ENCODE results near the gene DCLRE1A.
"Not testable (repeated sequence)": the region's sequence is repeated elsewhere in the genome, so short reads cannot be mapped to it uniquely, and the experiment has no call there.

Gene DCLRE1A

DNA sequence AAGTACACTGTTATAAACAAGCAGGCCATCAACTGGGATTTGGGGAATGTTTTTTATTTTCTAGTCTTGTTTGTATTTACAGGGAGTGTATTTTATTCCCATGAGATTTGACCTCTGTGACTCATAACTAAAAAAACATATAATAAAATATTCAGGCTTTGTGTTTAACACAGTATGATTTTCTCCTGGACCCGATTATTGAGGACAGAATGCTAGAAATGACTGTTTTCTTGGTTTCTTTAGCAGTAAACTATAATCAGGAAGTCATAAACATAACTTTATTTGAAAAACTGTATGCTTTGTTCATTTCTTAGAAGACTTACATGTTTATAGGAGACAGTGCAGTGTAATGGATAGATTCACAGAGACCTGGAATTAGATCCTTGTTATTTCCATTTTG, 2.7 kb upstream of the DCLRE1A start:
- DNase-seq = no peak

DNA sequence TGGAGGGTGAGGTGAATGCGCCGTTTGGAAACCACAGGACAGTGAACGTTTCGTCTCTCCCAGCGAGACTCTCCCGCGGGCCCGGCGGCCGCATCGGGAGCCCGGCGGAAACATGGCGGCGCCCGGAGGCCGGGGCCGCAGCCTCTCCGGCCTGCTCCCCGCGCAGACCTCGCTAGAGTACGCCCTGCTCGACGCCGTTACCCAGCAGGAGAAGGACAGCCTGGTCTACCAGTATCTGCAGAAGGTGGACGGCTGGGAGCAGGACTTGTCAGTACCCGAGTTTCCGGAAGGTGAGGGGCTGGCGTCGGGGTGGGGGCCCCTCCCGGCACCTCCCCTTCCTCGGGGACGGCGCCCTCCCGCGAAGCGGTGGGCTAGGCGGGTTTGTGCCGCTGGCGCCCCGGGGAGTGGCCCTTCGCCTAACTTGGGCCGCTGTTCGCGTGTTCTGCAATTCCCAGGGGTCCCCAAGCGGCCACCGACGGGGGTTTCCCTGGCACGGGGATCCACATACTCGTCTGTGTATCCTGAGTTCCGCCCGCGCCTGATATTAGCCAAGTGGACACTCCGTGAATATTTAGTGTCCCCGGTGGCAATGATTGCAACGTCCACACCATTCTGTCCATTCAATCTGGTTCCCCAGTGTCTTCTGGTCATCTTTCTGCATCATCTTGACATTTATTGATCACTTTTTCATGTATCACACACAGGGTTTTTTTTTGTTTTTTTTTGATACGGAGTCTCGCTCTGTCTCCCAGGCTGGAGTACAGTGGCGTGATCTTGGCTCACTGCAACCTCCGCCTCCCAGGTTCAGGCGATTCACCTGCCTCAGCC, 1.1 kb upstream of the DCLRE1A start:
- DNase-seq = peak; percentile 6 to 8

DNA sequence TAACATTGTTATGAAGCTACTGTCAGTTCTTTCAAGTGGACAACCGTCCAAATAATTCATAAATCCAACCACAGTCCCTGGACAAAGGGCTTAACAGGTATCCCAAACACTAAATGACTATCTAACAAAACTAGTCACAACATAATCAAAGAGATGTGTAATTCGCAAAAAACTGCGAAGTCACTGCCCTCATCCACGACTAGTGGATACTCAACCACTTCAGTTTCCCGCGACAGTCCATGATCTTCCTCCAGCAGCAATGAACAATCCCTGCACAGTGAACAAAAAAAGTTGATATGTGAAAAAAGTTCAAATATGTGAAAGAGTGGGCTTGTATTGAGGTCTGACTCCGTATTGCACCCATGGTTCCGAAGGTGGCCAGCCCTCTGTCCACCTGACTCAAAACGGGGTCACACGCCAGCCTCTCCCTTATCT, 287 bp downstream of the DCLRE1A start:
- DNase-seq = no peak

DNA sequence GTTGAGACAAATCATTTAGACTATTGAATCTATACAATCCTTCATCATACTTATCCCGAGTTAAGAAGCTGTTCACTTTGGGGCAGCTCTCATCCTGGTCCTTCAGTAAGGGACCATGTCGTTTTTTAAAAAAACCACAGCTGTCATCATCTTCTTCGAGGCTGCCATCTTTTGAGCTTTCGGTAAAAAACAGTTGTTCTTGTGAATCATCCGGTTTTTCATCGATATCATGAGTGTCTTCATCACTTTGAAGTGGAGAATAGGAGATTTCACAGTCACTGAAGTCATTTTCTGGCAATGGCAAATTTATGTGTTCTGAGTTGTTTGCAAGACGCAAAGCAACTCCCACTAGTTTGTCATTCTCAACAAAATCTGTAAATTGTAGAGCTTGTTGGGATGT, 3.9 kb downstream of the DCLRE1A start:
- DNase-seq = no peak

DNA sequence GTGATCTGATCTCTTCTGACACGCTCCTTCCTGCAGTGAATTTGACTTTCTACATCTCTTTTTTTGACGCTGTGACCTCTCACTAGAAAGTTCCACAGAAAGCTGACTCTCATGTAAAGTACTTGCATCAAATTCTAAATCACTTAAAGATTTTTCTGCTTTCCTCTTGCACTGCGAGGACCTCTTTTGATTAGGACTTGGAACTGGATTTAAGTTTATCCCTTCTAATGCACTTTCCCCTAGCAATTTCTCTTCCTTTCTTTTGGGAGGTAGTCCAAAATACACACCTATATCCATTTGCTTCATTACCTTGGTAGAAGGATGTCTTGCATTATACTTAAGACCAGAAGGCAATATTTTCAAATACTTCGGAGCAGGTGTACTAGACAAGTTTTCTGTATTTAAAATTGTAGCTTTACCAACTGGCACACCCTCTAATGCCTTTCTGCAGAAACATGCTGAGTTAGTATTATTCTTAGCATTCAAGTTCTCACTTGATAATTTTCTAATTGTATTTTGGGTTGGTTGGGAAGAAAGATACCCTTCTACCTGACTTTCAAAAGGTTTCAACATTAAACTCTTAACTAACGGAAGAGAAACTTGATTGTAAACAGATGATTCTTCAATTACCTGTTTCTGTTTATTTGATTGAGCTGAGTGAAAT, 4.6 kb downstream of the DCLRE1A start:
- DNase-seq = no peak

DNA sequence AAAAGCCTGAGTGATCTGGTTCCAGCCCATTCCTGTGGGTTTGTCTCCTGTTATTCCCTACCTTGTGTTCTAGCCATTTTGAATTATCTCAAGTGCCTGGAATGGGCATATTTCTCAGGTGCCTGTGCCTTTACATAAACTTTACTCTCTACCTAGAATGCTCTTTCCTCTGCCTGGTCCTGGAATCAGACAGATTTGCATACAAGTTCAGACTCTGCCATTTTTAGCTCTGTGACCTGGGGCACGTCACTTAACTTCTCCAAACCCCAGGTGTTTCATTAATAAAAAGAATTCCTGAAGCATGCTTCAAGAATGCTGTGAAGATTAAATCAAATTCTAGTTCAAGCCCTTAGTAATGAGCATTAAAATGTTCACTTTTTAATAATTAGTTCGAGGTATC, 7.8 kb downstream of the DCLRE1A start:
- no peak for DNase-seq

DNA sequence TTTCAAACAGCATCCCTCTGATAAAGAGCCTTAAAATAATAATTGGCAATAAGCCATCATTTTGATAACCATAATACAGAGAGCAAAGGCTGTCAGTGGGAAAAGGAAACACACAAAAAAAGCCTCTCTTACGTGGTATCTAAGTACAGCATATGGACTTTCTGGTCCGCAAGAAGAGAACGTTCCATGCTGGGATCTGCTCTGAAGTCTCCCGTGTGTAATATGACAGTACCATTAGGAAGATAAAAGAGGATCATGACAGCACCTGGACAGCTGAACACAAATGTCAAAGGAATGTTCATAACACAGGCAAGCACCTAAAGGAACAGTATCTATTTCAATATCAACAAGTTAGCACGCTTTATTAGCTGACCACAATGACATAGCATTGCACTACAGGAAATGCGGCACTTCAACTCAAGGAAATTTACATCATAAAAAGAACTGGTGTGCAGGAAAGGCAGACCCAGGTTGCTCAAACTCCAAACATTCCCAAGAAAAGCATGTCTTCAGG, 9.9 kb downstream of the DCLRE1A start:
- DNase-seq = no peak

DNA sequence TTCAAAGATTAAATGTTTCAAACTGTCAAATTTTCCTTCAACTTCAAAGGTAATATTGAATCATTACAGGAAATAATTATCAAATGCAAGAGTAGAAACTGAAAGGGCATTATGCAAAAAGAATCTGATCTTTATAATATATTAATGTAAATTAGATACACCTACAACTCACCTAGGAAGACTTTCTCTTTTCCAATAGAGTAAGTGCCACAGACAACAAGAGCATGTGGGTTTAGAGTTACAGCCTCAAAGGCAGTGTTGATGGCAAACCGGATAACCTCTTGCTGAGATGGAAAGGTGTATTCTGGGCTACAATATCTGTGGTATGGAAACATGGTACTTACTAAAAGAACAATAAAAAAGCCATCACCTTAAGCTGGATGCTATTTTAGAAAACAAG, 11.7 kb downstream of the DCLRE1A start:
- no peak for DNase-seq

DNA sequence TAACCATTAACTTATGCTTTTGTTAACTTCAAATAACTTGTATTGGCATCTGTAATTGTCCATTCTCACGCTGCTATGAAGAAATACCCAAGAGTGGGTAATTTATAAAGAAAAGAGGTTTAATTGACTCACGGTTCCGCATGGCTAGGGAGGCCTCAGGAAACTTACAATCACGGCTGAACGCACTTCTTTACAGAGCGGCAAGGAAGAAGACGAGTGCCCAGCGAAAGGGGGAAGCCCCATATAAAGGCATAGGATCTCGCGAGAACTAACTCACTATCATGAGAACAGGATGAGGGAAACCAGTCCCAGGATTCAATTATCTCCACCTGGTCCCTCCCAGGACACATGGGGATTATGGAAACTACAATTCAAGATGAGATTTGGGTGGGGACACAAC, 25.3 kb downstream of the DCLRE1A start:
- not testable (repeated sequence) for DNase-seq

DNA sequence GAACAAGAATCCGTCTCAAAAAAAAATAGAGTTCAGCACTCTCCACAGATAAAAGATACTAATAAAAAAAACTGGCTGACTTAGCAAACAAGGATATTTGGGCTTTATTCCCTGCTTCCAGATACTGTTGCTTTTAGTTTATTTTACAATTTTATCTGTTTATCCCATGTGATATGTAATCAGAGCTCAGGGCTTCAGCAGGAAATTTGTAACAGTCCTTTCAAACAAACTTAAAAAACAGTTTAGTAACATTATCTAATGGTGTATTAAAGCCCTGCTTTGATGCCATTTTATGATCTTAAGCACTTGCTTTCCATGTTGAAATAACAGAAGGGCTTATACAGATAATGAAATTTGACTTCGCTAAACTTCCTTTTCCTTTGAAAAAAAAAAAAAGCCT, 28.1 kb downstream of the DCLRE1A start:
- DNase-seq = no peak

DNA sequence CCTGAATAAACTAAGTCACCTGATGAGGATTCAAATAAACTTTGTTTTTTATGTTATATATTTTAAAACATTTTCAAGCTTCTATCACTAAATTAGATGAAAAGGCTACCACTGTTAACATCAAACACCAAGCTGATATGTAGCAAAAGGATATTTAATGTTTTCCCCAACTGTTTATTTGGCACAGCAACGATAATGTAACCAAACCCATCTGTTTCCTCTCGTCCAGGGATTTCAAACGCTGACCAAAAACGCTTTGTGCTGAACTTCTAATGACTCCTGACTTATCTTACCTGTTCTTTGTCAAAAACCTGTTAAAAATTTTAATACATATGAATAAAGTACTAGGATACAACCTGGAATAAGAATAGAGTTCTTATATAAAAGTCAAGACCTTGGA, 30.5 kb downstream of the DCLRE1A start:
- no peak for DNase-seq

DNA sequence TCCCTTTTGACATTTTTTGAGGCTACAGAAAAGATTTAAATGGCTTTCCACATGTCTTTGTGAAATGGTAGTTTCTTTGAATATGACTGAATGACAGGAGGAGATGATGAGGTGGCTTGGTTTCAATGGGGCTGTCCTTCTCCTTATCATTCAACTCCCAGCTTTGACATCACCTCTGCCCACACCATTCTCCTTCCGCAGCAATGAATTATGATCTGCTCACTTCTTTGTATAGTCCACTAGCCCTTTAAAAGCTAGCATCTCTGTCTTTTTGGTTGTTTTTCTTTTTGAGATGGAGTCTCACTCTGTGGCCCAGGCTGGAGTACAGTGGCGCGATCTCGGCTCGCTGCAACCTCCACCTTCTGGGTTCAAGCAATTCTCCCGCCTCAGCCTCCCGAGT, 31.7 kb downstream of the DCLRE1A start:
- no peak for DNase-seq

DNA sequence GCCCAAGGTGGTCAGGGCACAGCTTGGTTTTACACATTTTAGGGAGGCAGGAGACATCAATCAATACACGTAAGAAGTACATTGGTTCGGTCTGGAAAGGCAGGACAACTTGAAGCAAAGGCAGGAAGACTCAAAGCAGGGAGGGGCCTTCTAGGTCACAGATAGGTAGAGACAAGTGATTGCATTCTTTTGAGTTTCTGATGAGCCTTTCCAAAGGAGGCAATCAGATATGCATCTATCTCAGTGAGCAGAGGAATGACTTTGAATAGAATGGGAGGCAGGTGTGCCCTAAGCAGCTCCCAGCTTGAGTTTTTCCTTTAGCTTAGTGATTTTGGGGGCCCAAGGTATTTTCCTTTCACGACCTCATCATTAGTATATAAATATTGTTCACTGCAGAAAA, 32.6 kb downstream of the DCLRE1A start:
- not testable (repeated sequence) for DNase-seq

DNA sequence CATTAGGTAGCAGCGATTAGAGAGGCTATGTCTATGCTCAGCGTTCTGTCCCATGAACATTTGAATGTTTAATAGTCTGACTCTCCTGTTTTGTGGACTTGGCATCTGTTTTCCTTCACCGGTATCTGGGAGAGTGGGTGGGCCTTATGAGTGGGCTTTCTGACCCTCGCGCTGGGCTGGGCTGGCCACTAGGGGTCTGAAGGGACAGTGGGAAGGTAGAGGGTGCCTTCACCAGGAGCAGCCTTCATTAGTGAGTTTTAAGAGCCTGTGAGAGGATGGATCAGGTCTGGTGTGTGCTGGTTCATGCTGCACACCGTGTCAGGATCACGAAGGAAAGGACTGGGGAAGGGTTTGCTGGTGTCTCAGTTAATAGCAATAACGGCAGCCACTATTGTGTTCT, 33.4 kb downstream of the DCLRE1A start:
- no peak for DNase-seq

DNA sequence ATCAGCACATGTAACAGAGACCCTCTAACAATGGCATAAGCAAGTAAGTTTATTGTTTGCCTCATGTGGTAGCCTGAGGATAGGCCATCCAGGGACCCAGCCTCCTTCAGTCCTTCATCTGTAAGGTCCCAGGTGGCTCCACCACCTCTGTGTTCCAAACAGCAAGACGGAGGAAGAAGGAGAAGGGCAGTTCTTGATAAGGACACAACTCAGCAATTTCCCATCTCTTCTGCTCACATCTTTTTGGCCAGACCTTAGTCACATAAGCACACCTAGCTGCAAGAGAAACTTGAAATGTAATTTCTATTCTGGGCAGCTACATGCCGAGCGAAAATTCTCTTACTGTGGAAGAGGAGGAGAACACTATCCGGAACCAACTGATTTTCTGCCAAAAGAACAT, 33.9 kb downstream of the DCLRE1A start:
- DNase-seq = no peak

DNA sequence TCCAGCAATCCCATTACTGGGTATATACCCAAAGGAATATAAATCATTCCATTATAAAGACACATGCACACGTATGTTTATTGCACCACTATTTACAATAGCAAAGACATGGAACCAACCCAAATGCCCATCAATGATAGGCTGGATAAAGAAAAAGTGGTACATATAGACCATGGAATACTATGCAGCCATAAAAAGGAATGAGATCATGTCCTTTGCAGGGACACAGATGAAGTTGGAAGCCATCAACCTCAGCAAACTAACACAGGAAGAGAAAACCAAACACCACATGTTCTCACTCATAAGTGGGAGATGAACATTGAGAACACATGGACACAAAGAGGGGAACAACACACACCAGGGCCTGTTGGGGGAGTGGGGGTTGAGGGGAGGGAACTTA, 39.2 kb downstream of the DCLRE1A start:
- not testable (repeated sequence) for DNase-seq

DNA sequence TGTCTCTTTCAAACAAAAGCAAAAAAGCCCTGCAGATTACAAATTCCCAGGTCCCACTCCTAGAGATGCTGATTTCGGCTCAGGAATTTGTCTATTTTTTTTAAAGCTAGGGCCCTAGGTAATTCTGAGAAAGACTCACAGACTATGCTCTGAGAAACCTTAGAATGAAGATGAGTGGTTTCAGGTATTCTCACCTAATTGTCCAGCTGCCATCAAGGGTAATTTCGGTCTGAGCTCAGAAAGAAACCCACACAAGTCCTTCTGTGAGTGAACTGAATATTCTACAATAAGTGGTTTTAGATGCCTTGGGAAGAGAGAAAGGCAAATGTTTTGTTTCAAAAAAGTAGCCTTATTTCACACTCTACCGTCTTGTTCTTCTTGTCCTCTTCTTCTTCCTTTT, 45.7 kb downstream of the DCLRE1A start:
- no peak for DNase-seq

DNA sequence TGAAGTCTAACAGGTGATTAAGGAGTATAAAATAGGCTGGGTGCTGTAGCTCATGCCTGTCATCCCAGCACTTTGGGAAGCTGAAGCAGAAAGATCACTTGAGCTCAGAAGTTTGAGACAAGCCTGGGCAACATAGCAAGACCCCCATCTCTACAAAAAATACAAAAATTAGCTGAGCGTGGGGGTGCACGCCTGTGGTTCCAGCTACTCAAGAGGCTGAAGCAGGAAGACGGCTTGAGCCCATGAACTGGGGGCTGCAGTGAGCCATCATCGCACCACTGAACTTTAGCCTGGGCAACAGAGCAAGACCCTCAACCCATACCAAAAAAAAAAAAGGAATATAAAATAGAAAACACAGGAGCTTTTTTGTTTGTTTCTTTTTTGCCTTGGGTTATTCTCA, 47.4 kb downstream of the DCLRE1A start:
- DNase-seq = no peak

DNA sequence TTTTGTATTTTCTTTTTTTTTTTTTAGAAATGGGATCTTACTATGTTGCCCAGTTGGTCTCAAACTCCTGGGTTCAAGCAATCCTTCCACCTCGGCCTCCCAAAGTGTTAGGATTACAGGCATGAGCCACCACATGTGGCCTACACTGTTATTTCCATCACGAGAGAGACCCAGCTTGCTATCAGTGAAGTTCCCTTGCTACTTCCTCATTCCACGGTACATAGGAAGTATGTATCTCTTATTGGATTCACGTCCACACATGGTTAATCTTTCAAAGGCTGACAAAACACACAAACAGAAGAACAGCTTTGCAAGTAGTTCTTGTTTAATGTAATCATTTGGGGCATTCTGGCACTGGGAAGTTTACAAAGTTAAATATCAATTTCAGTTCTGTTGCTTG, 50.9 kb downstream of the DCLRE1A start:
- no peak for DNase-seq

DNA sequence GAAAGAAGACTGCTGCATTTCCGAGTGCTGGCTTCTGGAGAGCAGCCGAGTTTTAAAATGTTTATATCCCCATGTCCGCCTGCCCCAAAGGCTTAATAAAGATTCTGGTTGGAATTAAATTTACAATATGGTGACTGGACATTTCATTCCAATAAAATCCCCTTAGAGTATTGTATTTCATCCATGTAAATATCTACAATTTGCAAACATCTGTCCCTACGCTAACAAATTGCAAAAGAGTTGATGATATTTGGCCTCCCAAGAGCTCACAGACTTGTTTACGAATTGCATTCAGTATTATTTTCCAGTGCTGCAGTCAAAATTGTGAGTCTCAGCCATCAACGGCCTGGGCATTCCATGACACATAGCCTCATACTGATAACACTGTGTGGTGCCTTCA, 52.3 kb downstream of the DCLRE1A start:
- DNase-seq = no peak

DNA sequence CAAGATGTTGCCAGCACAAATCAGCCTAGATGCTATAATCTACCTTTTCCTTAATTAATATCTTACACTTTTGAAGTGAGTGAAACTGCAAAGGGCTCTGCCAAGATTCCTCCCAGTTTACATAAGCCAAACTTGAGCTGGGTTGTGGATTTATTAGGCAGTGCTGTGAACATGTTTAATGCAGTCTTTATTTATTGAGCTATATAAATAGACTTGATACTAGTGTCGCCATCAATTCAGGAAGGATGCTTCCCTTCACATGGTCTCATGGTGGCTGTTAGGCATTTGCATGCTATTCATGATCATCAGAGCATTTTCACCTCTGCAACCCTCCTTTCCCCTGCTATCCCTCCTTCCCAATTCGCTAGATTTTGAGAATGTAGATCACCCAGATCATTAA, 62.2 kb downstream of the DCLRE1A start:
- DNase-seq = no peak

DNA sequence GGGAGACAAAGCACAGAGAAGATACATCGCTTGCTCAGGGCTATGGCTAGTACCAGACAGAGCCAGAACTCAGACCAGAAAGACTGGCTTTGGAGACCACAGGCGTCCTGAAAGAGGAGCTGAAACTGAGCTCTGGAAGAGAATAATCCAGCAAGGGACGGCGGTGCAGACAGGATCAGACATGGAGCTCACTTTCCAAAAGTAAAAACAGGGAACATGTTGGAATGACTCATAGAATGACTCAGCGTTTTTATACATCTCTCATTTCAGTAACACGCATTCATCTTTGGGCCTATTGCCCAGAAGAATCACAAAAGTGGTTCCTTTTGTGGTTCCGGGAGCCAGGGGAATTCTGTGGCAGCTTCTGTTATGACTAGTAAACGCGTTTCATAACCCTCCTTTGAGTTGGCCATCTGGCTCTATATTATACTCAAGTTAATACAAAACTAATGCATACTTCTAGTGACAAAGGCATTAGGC, 65.2 kb downstream of the DCLRE1A start:
- no peak for DNase-seq
